WTC11 (cell line): ENCODE measurements around the gene ALX4.

Experiments used
- ATF1 ChIP-seq: sonication (generic); formaldehyde crosslinking; IDR thresholded peaks from 2 replicates; pipeline ENCODE4 v1.8.1; 2023; ENCODE audit warnings: mild to moderate bottlenecking, moderate library complexity, missing genetic modification reagents
- PREB ChIP-seq: sonication (generic); formaldehyde crosslinking; IDR thresholded peaks from 2 replicates; pipeline ENCODE4 v1.8.1; 2022; ENCODE audit warnings: mild to moderate bottlenecking, missing genetic modification reagents, moderate library complexity, borderline replicate concordance
- TCF7 ChIP-seq: sonication (generic); formaldehyde crosslinking; IDR thresholded peaks from 2 replicates; pipeline ENCODE4 v1.8.0; 2022; ENCODE audit warnings: mild to moderate bottlenecking, low read depth, missing genetic modification reagents, moderate library complexity
- TEAD1 ChIP-seq: sonication (generic); formaldehyde crosslinking; IDR thresholded peaks from 2 replicates; pipeline ENCODE4 v1.8.0; 2022; ENCODE audit warnings: mild to moderate bottlenecking, missing genetic modification reagents
- TP53 ChIP-seq: sonication (generic); formaldehyde crosslinking; IDR thresholded peaks from 2 replicates; pipeline ENCODE4 v1.8.1; 2023; ENCODE audit warnings: mild to moderate bottlenecking, missing genetic modification reagents
- TF ChIP-seq, protein P1 (sequence below): fragments of 200-600 bp; IDR thresholded peaks from 2 replicates; pipeline ENCODE4 v1.8.0; 2022; ENCODE audit warnings: antibody characterized with exemption
- TF ChIP-seq, protein P2 (sequence below): sonication (generic); formaldehyde crosslinking; conservative IDR thresholded peaks from 2 replicates; pipeline ENCODE4 v1.8.1; 2022; ENCODE audit warnings: mild to moderate bottlenecking, missing genetic modification reagents

DNA sequence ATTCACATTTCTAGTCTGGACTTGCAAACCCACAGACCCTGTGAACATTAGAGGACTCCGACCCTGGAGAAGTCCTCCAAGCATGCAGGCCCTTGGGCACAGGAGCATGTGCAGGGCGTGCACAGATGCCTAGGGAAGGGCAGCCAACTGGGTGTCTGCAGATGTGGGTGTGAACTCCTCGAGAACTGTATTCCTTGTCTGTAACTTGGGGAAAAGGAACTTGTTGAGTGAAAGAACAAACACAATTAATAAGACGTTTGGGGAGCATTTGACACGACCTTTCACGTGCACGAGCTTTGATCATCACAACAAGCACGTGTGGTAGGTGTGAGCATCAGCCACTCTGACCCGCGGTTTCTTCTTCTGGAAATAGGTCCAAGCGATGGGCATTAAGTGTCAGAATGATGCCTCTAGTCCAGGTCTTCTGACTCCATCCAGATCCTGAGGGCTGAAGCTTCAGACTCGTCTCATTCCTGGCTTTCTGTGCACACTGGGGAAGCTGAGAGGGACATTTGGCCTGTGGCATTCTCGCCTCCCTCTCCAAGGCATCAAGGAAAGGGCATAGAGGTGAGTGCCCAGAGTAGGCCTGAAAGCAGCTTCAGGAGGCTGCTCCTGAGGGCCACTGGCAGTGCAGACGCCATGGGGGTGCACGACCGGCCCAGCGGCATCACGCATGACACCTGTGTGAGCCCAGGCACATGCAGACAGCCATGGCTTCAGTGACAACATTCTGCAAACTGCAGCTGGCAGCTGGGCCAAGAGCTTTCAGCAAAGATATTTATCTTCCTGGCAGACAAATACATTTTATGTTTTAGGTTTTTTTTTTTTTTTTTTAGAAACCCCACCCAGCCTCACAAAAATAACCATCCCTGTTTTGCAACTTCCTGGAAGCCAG lies 32.5 kb downstream of the ALX4 start:
- TF ChIP-seq, protein P1, sequence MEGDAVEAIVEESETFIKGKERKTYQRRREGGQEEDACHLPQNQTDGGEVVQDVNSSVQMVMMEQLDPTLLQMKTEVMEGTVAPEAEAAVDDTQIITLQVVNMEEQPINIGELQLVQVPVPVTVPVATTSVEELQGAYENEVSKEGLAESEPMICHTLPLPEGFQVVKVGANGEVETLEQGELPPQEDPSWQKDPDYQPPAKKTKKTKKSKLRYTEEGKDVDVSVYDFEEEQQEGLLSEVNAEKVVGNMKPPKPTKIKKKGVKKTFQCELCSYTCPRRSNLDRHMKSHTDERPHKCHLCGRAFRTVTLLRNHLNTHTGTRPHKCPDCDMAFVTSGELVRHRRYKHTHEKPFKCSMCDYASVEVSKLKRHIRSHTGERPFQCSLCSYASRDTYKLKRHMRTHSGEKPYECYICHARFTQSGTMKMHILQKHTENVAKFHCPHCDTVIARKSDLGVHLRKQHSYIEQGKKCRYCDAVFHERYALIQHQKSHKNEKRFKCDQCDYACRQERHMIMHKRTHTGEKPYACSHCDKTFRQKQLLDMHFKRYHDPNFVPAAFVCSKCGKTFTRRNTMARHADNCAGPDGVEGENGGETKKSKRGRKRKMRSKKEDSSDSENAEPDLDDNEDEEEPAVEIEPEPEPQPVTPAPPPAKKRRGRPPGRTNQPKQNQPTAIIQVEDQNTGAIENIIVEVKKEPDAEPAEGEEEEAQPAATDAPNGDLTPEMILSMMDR, result no peak
- TF ChIP-seq, protein P2, sequence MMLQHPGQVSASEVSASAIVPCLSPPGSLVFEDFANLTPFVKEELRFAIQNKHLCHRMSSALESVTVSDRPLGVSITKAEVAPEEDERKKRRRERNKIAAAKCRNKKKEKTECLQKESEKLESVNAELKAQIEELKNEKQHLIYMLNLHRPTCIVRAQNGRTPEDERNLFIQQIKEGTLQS, result no peak
- no peak for TF ChIP-seq PREB (CRISPR knock-in tag)
- no peak for TF ChIP-seq ATF1 (CRISPR knock-in tag)
- TF ChIP-seq TP53 (CRISPR knock-in tag), result no peak
- TF ChIP-seq TCF7 (CRISPR knock-in tag), result no peak
- no peak for TF ChIP-seq TEAD1
